Measurements from ENCODE around the gene GLI3.

The GLI3 gene

DNA sequence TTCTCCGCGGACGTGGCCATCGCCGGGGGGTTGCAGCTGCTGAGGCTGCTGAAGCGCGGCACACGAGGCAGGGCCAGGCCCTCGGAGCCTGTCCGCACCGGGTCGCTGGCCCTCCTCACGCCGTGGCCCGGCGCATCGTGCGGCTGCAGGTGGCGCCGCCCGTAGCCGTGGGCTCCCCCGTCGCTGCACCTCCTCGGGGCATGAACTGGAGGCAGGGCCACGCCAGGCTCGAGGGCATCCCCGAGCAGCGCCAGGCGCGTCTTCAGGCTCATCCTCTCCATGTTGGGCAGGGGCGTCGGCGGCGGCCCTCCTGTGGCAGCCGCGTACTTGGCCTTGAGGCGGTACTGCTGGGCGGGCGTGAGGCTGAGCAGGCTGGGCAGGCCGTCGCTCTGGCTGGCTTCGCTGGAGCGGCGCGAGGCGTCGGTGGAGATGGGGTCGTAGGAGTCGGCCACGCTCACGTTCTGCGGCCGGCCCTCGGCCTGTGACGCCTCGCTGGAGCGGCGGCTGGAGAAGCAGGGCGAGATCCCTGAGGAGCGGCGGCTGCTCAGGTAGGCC lies 271.0 kb downstream of the GLI3 start:
- Histone ChIP-seq H2BK5ac (ENCODE audit: low read depth, low read length, poor library complexity) (no peak overlapping the region), H3K23ac (ENCODE audit: low read length) (no peak overlapping the region), H3K27ac (ENCODE audit: low read depth, low read length) (no peak overlapping the region), H3K9me3 (ENCODE audit: insufficient read depth, low read depth, low read length) (no peaks in the 10 kb centered on the region), H2AK5ac (ENCODE audit: low read length) (no peak overlapping the region), H3K18ac (ENCODE audit: low read length) (no peak overlapping the region), H4K91ac (ENCODE audit: low read depth, low read length) (no peak overlapping the region), H2BK120ac (ENCODE audit: insufficient read depth, low read length, poor library complexity) (no peak overlapping the region), H2BK12ac (ENCODE audit: low read length) (no peak overlapping the region), H3K4ac (ENCODE audit: low read depth, low read length) (no peak overlapping the region), H3K4me2 (ENCODE audit: low read length) (no peak overlapping the region), H2AFZ (ENCODE audit: insufficient read depth, low read length, poor library complexity) (no peak overlapping the region), H4K8ac (ENCODE audit: low read depth, low read length) (no peak overlapping the region), H3K79me2 (ENCODE audit: control insufficient read depth, insufficient read depth, low read length, poor library complexity) (no peaks in the 10 kb centered on the region), H3K14ac (ENCODE audit: low read length) (no peak overlapping the region), H3K4me1 (ENCODE audit: control insufficient read depth in 1 of 2, insufficient read depth in 2 of 2, low read length in 2 of 2) (no peaks in the 10 kb centered on the region), H3K4me3 (ENCODE audit: low read depth, low read length) (no peak overlapping the region), H3K27me3 (ENCODE audit: insufficient read depth, low read length) (no peaks in the 10 kb centered on the region), H3K79me1 (ENCODE audit: low read length) (no peaks in the 10 kb centered on the region), H3K36me3 (ENCODE audit: control insufficient read depth in 1 of 2, insufficient read depth in 2 of 2, low read length in 2 of 2) (peaks cover 27 to 37% of the 10 kb centered on the region in 2 experiments), H3K9ac (ENCODE audit: low read length) (no peak overlapping the region), H4K12ac (ENCODE audit: low read depth, low read length) (no peak overlapping the region)
- WGBS (ENCODE audit: extremely low coverage, insufficient coverage, insufficient read length): no CpG with 5 or more reads among the region's 62 CpGs
- no peak for DNase-seq

DNA sequence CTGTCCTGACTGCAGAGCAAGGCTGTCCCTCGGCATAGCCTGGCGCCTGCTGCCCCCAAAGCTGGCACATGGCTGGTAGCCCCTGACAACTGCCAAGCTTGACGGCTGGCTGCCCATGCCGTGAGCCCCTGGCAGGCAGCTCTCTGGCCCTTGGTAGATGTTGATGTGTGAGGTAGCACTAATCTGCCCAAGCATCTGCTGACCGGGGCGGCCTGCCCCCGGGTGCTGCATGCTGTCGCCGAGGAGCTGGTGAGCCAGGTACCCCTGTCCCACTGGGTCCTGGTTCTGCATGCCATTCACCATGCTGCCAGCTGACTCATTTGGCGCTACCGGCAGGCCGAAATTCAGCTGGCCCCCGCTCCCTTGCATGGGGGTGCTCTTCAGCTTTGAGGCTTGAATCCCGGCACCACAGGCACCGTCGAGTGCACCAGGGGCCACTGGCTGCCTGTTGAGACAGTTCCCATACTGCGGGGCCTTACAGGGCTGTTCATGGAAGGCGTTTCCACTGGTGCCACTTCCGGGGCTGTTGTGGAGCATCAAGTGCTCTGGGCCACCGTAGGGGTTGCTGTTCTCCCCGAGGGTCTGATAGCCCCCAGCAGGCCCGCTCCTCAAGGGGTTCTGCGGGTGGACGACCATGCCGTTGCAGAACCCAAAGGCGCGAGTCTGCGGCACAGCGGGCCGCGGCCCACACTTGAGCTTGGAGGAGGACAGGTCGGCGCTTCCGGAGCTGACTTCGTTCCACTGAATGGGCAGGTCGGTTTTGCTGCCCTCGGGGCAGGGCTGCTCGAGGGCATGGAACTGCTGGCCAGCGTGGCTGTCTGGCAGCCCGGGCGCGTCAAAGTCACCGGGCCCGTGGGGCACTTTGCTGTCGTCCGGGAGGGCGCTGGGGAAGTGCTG lies 271.9 kb downstream of the GLI3 start:
- Histone ChIP-seq H2AK5ac (ENCODE audit: low read length) (no peak overlapping the region), H3K27me3 (ENCODE audit: insufficient read depth, low read length) (no peaks in the 10 kb centered on the region), H3K36me3 (ENCODE audit: control insufficient read depth in 1 of 2, insufficient read depth in 2 of 2, low read length in 2 of 2) (peaks cover 27 to 37% of the 10 kb centered on the region in 2 experiments), H2BK12ac (ENCODE audit: low read length) (no peak overlapping the region), H4K12ac (ENCODE audit: low read depth, low read length) (no peak overlapping the region), H3K79me2 (ENCODE audit: control insufficient read depth, insufficient read depth, low read length, poor library complexity) (no peaks in the 10 kb centered on the region), H2BK5ac (ENCODE audit: low read depth, low read length, poor library complexity) (no peak overlapping the region), H2AFZ (ENCODE audit: insufficient read depth, low read length, poor library complexity) (no peak overlapping the region), H4K91ac (ENCODE audit: low read depth, low read length) (no peak overlapping the region), H3K9me3 (ENCODE audit: insufficient read depth, low read depth, low read length) (no peaks in the 10 kb centered on the region), H3K4ac (ENCODE audit: low read depth, low read length) (no peak overlapping the region), H3K4me3 (ENCODE audit: low read depth, low read length) (no peak overlapping the region), H4K8ac (ENCODE audit: low read depth, low read length) (no peak overlapping the region), H2BK120ac (ENCODE audit: insufficient read depth, low read length, poor library complexity) (no peak overlapping the region), H3K14ac (ENCODE audit: low read length) (no peak overlapping the region), H3K23ac (ENCODE audit: low read length) (no peak overlapping the region), H3K27ac (ENCODE audit: low read depth, low read length) (no peak overlapping the region), H3K4me2 (ENCODE audit: low read length) (no peak overlapping the region), H3K9ac (ENCODE audit: low read length) (no peak overlapping the region), H3K4me1 (ENCODE audit: control insufficient read depth in 1 of 2, insufficient read depth in 2 of 2, low read length in 2 of 2) (no peaks in the 10 kb centered on the region), H3K18ac (ENCODE audit: low read length) (no peak overlapping the region), H3K79me1 (ENCODE audit: low read length) (no peaks in the 10 kb centered on the region)
- WGBS (ENCODE audit: extremely low coverage, insufficient coverage, insufficient read length): no CpG with 5 or more reads among the region's 47 CpGs
- no peak for DNase-seq

DNA sequence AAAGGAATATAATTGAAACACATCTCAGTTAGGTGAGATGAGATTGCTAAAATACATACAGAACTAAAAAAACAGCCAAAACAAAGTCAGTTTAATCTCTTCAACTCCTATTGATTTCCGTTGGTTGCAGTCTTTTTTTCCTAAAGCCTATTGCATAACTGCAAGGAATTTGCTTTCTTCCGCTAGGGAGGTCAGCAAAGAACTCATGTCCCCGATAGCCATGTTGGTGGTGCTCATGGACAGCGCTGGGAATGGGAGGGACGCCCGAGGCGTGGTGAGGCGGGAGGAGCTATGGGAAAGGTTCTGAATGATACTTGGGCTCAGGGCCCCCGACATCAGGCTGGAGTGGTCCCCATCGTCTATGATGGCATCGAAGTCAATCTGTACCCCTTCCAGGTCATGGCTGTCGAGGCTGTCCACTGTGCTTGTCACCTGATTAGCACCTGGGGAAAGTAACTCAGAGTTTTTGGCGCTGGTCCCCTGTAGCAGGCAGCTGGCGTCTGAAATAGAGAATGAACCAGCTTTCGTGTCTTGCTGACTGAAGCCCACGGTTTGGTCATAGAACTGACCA lies 272.7 kb downstream of the GLI3 start:
- no peaks in the 10 kb centered on the region for H3K9me3 ChIP-seq (ENCODE audit: insufficient read depth, low read depth, low read length)
- H3K79me1 ChIP-seq (ENCODE audit: low read length): no peaks in the 10 kb centered on the region
- no peak overlapping the region for H3K9ac ChIP-seq (ENCODE audit: low read length)
- no peak overlapping the region for H4K8ac ChIP-seq (ENCODE audit: low read depth, low read length)
- H3K4me1 ChIP-seq (ENCODE audit: control insufficient read depth in 1 of 2, insufficient read depth in 2 of 2, low read length in 2 of 2): no peaks in the 10 kb centered on the region
- no CpG with 5 or more reads among the region's 16 CpGs for WGBS (ENCODE audit: extremely low coverage, insufficient coverage, insufficient read length)
- H3K4me3 ChIP-seq (ENCODE audit: low read depth, low read length): no peak overlapping the region
- no peak overlapping the region for H2BK120ac ChIP-seq (ENCODE audit: insufficient read depth, low read length, poor library complexity)
- H4K12ac ChIP-seq (ENCODE audit: low read depth, low read length): no peak overlapping the region
- H3K14ac ChIP-seq (ENCODE audit: low read length): no peak overlapping the region
- H3K27ac ChIP-seq (ENCODE audit: low read depth, low read length): no peak overlapping the region
- H2BK5ac ChIP-seq (ENCODE audit: low read depth, low read length, poor library complexity): no peak overlapping the region
- H3K18ac ChIP-seq (ENCODE audit: low read length): no peak overlapping the region
- H3K79me2 ChIP-seq (ENCODE audit: control insufficient read depth, insufficient read depth, low read length, poor library complexity): no peaks in the 10 kb centered on the region
- H2AK5ac ChIP-seq (ENCODE audit: low read length): no peak overlapping the region
- H3K27me3 ChIP-seq (ENCODE audit: insufficient read depth, low read length): no peaks in the 10 kb centered on the region
- peaks cover 27 to 36% of the 10 kb centered on the region in 2 experiments for H3K36me3 ChIP-seq (ENCODE audit: control insufficient read depth in 1 of 2, insufficient read depth in 2 of 2, low read length in 2 of 2)
- no peak overlapping the region for H4K91ac ChIP-seq (ENCODE audit: low read depth, low read length)
- H2AFZ ChIP-seq (ENCODE audit: insufficient read depth, low read length, poor library complexity): no peak overlapping the region
- no peak overlapping the region for H3K23ac ChIP-seq (ENCODE audit: low read length)
- no peak overlapping the region for H3K4me2 ChIP-seq (ENCODE audit: low read length)
- no peak overlapping the region for H3K4ac ChIP-seq (ENCODE audit: low read depth, low read length)
- no peak overlapping the region for H2BK12ac ChIP-seq (ENCODE audit: low read length)
- DNase-seq: no peak

GRCh38 chr7:41956705-41957104 lies 280.3 kb downstream of the GLI3 start:
- no peak overlapping the region for H2BK12ac ChIP-seq (ENCODE audit: low read length)
- no peak overlapping the region for H2BK5ac ChIP-seq (ENCODE audit: low read depth, low read length, poor library complexity)
- no peak overlapping the region for H2AK5ac ChIP-seq (ENCODE audit: low read length)
- no peaks in the 10 kb centered on the region for H3K9me3 ChIP-seq (ENCODE audit: insufficient read depth, low read depth, low read length)
- no peak for DNase-seq
- no peak overlapping the region for H2BK120ac ChIP-seq (ENCODE audit: insufficient read depth, low read length, poor library complexity)
- peaks cover 13% of the 10 kb centered on the region in 2 experiments for H3K4me1 ChIP-seq (ENCODE audit: control insufficient read depth in 1 of 2, insufficient read depth in 2 of 2, low read length in 2 of 2)
- no peaks in the 10 kb centered on the region for H3K27me3 ChIP-seq (ENCODE audit: insufficient read depth, low read length)
- no peak overlapping the region for H3K14ac ChIP-seq (ENCODE audit: low read length)
- no peak overlapping the region for H3K18ac ChIP-seq (ENCODE audit: low read length)
- H2AFZ ChIP-seq (ENCODE audit: insufficient read depth, low read length, poor library complexity): no peak overlapping the region
- H3K27ac ChIP-seq (ENCODE audit: low read depth, low read length): no peak overlapping the region
- H3K23ac ChIP-seq (ENCODE audit: low read length): no peak overlapping the region
- peaks cover 2% of the 10 kb centered on the region for H3K79me1 ChIP-seq (ENCODE audit: low read length)
- no peak overlapping the region for H3K9ac ChIP-seq (ENCODE audit: low read length)
- WGBS (ENCODE audit: extremely low coverage, insufficient coverage, insufficient read length): no CpG with 5 or more reads among the region's 10 CpGs
- no peak overlapping the region for H4K8ac ChIP-seq (ENCODE audit: low read depth, low read length)
- H3K4me3 ChIP-seq (ENCODE audit: low read depth, low read length): no peak overlapping the region
- H3K79me2 ChIP-seq (ENCODE audit: control insufficient read depth, insufficient read depth, low read length, poor library complexity): no peaks in the 10 kb centered on the region
- no peak overlapping the region for H3K4me2 ChIP-seq (ENCODE audit: low read length)
- H3K36me3 ChIP-seq (ENCODE audit: control insufficient read depth in 1 of 2, insufficient read depth in 2 of 2, low read length in 2 of 2): no peaks in the 10 kb centered on the region
- no peak overlapping the region for H4K91ac ChIP-seq (ENCODE audit: low read depth, low read length)
- H4K12ac ChIP-seq (ENCODE audit: low read depth, low read length): no peak overlapping the region
- H3K4ac ChIP-seq (ENCODE audit: low read depth, low read length): no peak overlapping the region
